IPS-15b (cell line): ENCODE results near the gene FOLR3.
"Not testable (repeated sequence)": the region's sequence is repeated elsewhere in the genome, so short reads cannot be mapped to it uniquely, and the experiment has no call there.

Experiments
- H3K27me3 ChIP-seq: one replicate; pipeline ENCODE4 v1.6.1; 2013; ENCODE audit warnings: low read length; ENCODE audit not compliant: control insufficient read depth, insufficient read depth
- H3K36me3 ChIP-seq: one replicate; pipeline ENCODE4 v1.6.1; 2013; ENCODE audit warnings: low read length; ENCODE audit not compliant: control insufficient read depth, insufficient read depth
- H3K4me1 ChIP-seq: one replicate; pipeline ENCODE4 v1.6.1; 2013; ENCODE audit warnings: mild to moderate bottlenecking, low read length; ENCODE audit not compliant: control insufficient read depth, insufficient read depth
- H3K4me3 ChIP-seq: one replicate; pipeline ENCODE4 v1.5.1; 2013; ENCODE audit warnings: low read depth, low read length
- H3K9ac ChIP-seq: one replicate; pipeline ENCODE4 v1.6.1; 2013; ENCODE audit warnings: low read depth, mild to moderate bottlenecking, low read length
- H3K9me3 ChIP-seq: one replicate; pipeline ENCODE4 v1.6.1; 2013; ENCODE audit warnings: mild to moderate bottlenecking, low read length; ENCODE audit not compliant: control insufficient read depth, insufficient read depth

The FOLR3 gene

DNA sequence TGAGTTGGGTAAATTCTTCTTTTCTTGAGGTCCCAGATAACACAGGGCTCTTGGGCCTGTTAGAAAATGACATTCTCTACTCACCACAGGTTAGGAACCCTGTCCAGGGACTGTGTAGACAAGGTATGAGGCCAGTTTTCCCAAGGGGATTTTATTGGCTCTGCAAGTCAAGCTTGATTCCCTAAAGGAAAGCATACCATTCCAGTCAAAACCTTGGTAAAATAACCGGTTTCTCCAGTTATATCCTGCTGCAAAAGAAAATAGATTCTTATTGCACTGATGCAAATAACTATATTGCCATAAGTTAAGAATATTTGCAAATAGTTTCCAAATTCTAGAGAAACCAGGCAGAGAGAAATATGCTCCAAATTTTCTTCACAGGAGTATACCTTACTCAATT, 9.6 kb upstream of the FOLR3 start:
- Histone ChIP-seq H3K36me3 (no peaks in the 10 kb centered on the region), H3K9ac (no peak overlapping the region), H3K4me3 (no peak overlapping the region), H3K4me1 (no peaks in the 10 kb centered on the region), H3K9me3 (peaks cover 5% of the 10 kb centered on the region), H3K27me3 (no peaks in the 10 kb centered on the region)

GRCh38 chr11:72127923-72128322, 7.6 kb upstream of the FOLR3 start:
- Histone ChIP-seq H3K9me3 (peaks cover 5% of the 10 kb centered on the region), H3K9ac (no peak overlapping the region)

GRCh38 chr11:72129381-72129780, 6.1 kb upstream of the FOLR3 start:
- Histone ChIP-seq H3K27me3 (peaks cover 2% of the 10 kb centered on the region), H3K9ac (no peak overlapping the region), H3K4me1 (no peaks in the 10 kb centered on the region), H3K9me3 (peaks cover 5% of the 10 kb centered on the region), H3K4me3 (no peak overlapping the region), H3K36me3 (no peaks in the 10 kb centered on the region)

More at GRCh38 chr11:72127923-72128322, 7.6 kb upstream of the FOLR3 start:
- no peak overlapping the region for H3K4me3 ChIP-seq
- no peaks in the 10 kb centered on the region for H3K36me3 ChIP-seq
- H3K27me3 ChIP-seq: peaks cover under 1% of the 10 kb centered on the region
- H3K4me1 ChIP-seq: no peaks in the 10 kb centered on the region

DNA sequence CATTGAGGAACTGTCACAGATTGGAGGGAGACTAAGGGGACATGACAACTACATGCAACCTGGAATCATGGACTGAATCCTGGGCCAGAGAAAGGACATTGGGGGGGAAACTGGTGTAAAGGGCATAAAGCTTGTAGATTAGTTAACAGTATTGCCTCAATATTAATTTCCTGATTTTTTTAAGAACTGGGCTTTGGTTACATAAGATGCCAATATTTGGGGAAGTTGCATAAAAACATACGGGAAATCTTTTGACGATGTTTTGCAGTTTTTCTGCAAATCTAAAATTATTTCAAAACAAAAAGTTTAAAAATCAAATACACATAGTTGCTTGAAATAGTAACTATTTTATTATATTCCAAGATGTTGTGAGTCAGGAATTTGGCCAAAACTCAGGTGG, 2.9 kb upstream of the FOLR3 start:
- peaks cover 5% of the 10 kb centered on the region for H3K9me3 ChIP-seq
- no peaks in the 10 kb centered on the region for H3K4me1 ChIP-seq
- H3K4me3 ChIP-seq: no peak overlapping the region
- H3K9ac ChIP-seq: no peak overlapping the region
- H3K36me3 ChIP-seq: no peaks in the 10 kb centered on the region
- H3K27me3 ChIP-seq: peaks cover 2% of the 10 kb centered on the region

- Histone ChIP-seq H3K4me3 (no peak overlapping the region), H3K4me1 (no peaks in the 10 kb centered on the region)
Measured at GRCh38 chr11:72135891-72136683, 562 bp downstream of the FOLR3 start.

GRCh38 chr11:72136684-72137262, 1.2 kb downstream of the FOLR3 start:
- Histone ChIP-seq H3K27me3 (peaks cover 2% of the 10 kb centered on the region), H3K4me1 (no peaks in the 10 kb centered on the region), H3K9ac (no peak overlapping the region), H3K4me3 (no peak overlapping the region), H3K36me3 (no peaks in the 10 kb centered on the region), H3K9me3 (no peaks in the 10 kb centered on the region)

More at GRCh38 chr11:72135891-72136683, 562 bp downstream of the FOLR3 start:
- Histone ChIP-seq H3K9me3 (no peaks in the 10 kb centered on the region), H3K27me3 (peaks cover 2% of the 10 kb centered on the region), H3K9ac (no peak overlapping the region), H3K36me3 (no peaks in the 10 kb centered on the region)

DNA sequence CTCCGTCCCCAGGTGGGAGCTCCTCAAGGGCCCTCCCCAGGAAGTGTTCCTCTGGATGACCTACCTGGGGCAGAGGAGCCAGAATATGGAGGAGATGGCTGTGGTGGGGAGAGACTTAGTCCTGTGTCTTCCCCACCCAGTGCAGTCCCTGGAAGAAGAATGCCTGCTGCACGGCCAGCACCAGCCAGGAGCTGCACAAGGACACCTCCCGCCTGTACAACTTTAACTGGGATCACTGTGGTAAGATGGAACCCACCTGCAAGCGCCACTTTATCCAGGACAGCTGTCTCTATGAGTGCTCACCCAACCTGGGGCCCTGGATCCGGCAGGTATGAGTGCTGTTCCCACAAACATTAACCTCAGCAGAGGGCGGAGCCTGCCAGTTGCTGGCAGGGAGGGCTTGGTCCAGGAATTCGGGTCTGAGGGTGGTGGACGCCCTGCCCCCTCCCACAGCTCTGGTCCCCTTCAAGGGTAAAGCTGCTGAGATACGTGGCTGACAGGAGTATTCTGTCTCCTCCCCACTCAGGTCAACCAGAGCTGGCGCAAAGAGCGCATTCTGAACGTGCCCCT, 3.4 kb downstream of the FOLR3 start:
- H3K27me3 ChIP-seq: no peaks in the 10 kb centered on the region
- no peak overlapping the region for H3K4me3 ChIP-seq
- no peaks in the 10 kb centered on the region for H3K4me1 ChIP-seq

GRCh38 chr11:72139500-72139899, 4.0 kb downstream of the FOLR3 start:
- Histone ChIP-seq H3K9me3 (no peaks in the 10 kb centered on the region), H3K4me1 (no peaks in the 10 kb centered on the region), H3K4me3 (no peak overlapping the region), H3K36me3 (no peaks in the 10 kb centered on the region), H3K9ac (no peak overlapping the region), H3K27me3 (no peaks in the 10 kb centered on the region)

More for the DNA sequence above, 3.4 kb downstream of the FOLR3 start:
- Histone ChIP-seq H3K36me3 (no peaks in the 10 kb centered on the region), H3K9ac (no peak overlapping the region), H3K9me3 (no peaks in the 10 kb centered on the region)

- H3K4me1 ChIP-seq: no peaks in the 10 kb centered on the region
- no peak overlapping the region for H3K9ac ChIP-seq
- no peaks in the 10 kb centered on the region for H3K27me3 ChIP-seq
Measured at GRCh38 chr11:72140661-72141060, 5.1 kb downstream of the FOLR3 start.

GRCh38 chr11:72141066-72141465, 5.5 kb downstream of the FOLR3 start:
- H3K36me3 ChIP-seq: no peaks in the 10 kb centered on the region
- no peak overlapping the region for H3K4me3 ChIP-seq
- no peak overlapping the region for H3K9ac ChIP-seq
- no peaks in the 10 kb centered on the region for H3K4me1 ChIP-seq
- H3K9me3 ChIP-seq: no peaks in the 10 kb centered on the region
- no peaks in the 10 kb centered on the region for H3K27me3 ChIP-seq

More at GRCh38 chr11:72140661-72141060, 5.1 kb downstream of the FOLR3 start:
- Histone ChIP-seq H3K4me3 (no peak overlapping the region), H3K9me3 (no peaks in the 10 kb centered on the region), H3K36me3 (no peaks in the 10 kb centered on the region)

- not testable (repeated sequence) for H3K9me3 ChIP-seq, H3K27me3 ChIP-seq, H3K4me3 ChIP-seq, H3K4me1 ChIP-seq, H3K36me3 ChIP-seq, H3K9ac ChIP-seq
Measured at GRCh38 chr11:72142086-72142485, 6.6 kb downstream of the FOLR3 start.

- not testable (repeated sequence) for H3K27me3 ChIP-seq, H3K9me3 ChIP-seq, H3K36me3 ChIP-seq, H3K9ac ChIP-seq, H3K4me3 ChIP-seq, H3K4me1 ChIP-seq
Measured at GRCh38 chr11:72142543-72142942, 7.0 kb downstream of the FOLR3 start.
